ENCODE results near the gene CDC5L. TPM values are rescaled to one million over a fixed set of nuclear protein-coding genes. Genes with fewer than 3 reads are reported as not detected.
A peak's percentile ranks its signal among the peaks of the same experiment; 100 is the strongest.

The CDC5L gene
- polyA plus RNA-seq, 1 donor = 24.1 TPM

GRCh38 chr6:44474643-44475042 is 87.1 kb downstream of the CDC5L start:
- DNase-seq (ENCODE audit: low read depth) = no peak

- no peak for DNase-seq (ENCODE audit: low read depth)
These were observed 87.9 kb downstream of the CDC5L start for GRCh38 chr6:44475417-44475778.

GRCh38 chr6:44475779-44476434 is 88.4 kb downstream of the CDC5L start:
- DNase-seq (ENCODE audit: low read depth) = peak; percentile 41

GRCh38 chr6:44476849-44477248 is 89.3 kb downstream of the CDC5L start:
- no peak for DNase-seq (ENCODE audit: low read depth)

GRCh38 chr6:44477293-44477894 is 89.9 kb downstream of the CDC5L start:
- DNase-seq (ENCODE audit: low read depth) = no peak

GRCh38 chr6:44478158-44478557 is 90.7 kb downstream of the CDC5L start:
- DNase-seq (ENCODE audit: low read depth) = no peak

GRCh38 chr6:44478591-44479254 is 91.2 kb downstream of the CDC5L start:
- DNase-seq (ENCODE audit: low read depth) = no peak

- DNase-seq (ENCODE audit: low read depth) = no peak
These were observed 92.6 kb downstream of the CDC5L start for GRCh38 chr6:44480097-44480541.

- no peak for DNase-seq (ENCODE audit: low read depth)
These were observed 93.5 kb downstream of the CDC5L start for GRCh38 chr6:44481056-44481455.

GRCh38 chr6:44481760-44482159 is 94.3 kb downstream of the CDC5L start:
- no peak for DNase-seq (ENCODE audit: low read depth)

GRCh38 chr6:44485601-44486401 is 98.3 kb downstream of the CDC5L start:
- no peak for DNase-seq (ENCODE audit: low read depth)

GRCh38 chr6:44487002-44487401 is 99.5 kb downstream of the CDC5L start:
- no peak for DNase-seq (ENCODE audit: low read depth)

- DNase-seq (ENCODE audit: low read depth) = no peak
These were observed 100.1 kb downstream of the CDC5L start for GRCh38 chr6:44487586-44487985.

GRCh38 chr6:44489910-44490604 is 102.6 kb downstream of the CDC5L start:
- DNase-seq (ENCODE audit: low read depth) = peak; percentile 82

- DNase-seq (ENCODE audit: low read depth) = no peak
These were observed 105.6 kb downstream of the CDC5L start for GRCh38 chr6:44493132-44493531.

- DNase-seq (ENCODE audit: low read depth) = no peak
These were observed 106.1 kb downstream of the CDC5L start for GRCh38 chr6:44493593-44493992.

- no peak for DNase-seq (ENCODE audit: low read depth)
These were observed 106.5 kb downstream of the CDC5L start for GRCh38 chr6:44494011-44494501.

GRCh38 chr6:44495036-44495901 is 107.8 kb downstream of the CDC5L start:
- DNase-seq (ENCODE audit: low read depth) = no peak

- no peak for DNase-seq (ENCODE audit: low read depth)
These were observed 109.3 kb downstream of the CDC5L start for GRCh38 chr6:44496665-44497369.

- DNase-seq (ENCODE audit: low read depth) = no peak
These were observed 110.3 kb downstream of the CDC5L start for GRCh38 chr6:44497807-44498206.
